ENCODE results near the gene SKIC8.

GRCh38 chr15:78329625-78330024, 30.2 kb upstream of the SKIC8 start:
- TF ChIP-seq CTCF (IDR thresholded peaks at IDR 0.05) (no peak), POLR2AphosphoS5 (IDR thresholded peaks at IDR 0.05) (no peak), POLR2A (IDR thresholded peaks at IDR 0.05) (no peak), EP300 (IDR thresholded peaks at IDR 0.05) (no peak)

Measured in stomach (tissue), 4 donors.